ENCODE results near the gene GINS1. TPM values are rescaled to one million over a fixed set of nuclear protein-coding genes. Genes with fewer than 3 reads are reported as not detected.
A peak's percentile ranks its signal among the peaks of the same experiment; 100 is the strongest.

The GINS1 gene
- total and polyA plus RNA-seq, 2 of the 8 experiments (the other 6 are each of a cell fraction or from before 2014, with no cell fraction given): 44.7 to 68.4 TPM

DNA sequence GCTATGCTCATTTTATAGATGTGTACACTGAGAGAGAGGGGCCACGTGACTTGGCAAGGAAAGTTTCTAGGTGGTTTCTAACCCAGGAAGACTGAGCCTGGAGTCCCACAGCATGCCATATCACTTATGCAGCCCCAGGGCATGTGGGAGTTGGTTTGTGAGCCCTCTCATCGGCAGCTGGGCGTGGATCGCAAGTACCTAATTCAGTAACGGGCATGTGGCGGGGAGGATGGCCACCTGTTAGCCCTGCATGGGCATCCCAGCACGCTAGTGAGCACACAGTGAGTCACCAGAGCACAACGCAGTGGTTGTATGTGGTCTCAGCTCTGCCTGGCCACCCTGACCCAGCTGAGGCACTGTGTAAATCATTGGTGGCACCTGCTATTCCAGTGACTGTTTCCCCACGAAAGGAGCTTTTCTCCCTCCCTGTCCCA is 89.5 kb downstream of the GINS1 start:
- H2BK120ac ChIP-seq (replicated peaks; ENCODE audit: low read depth, low read length): no peak overlapping the region
- H4K8ac ChIP-seq (ENCODE audit: extremely low read depth, insufficient read depth, low read length): no peak overlapping the region
- no peak overlapping the region for H3K56ac ChIP-seq (replicated peaks; ENCODE audit: insufficient read length, low read depth, low read length)
- H3K23me2 ChIP-seq (ENCODE audit: low read depth, low read length): no peaks in the 10 kb centered on the region
- peak; percentile 55; the same call in 1 of the 2 replicates for TF ChIP-seq POLR2AphosphoS5 (IDR thresholded peaks at IDR 0.05; ENCODE audit: low read depth, low read length)
- no peak for TF ChIP-seq RAD21 (IDR thresholded peaks at IDR 0.05 in 1 of 2, conservative IDR thresholded peaks at IDR 0.05 in 1 of 2; ENCODE audit: low read depth in 2 of 2, low read length in 2 of 2)
- peaks cover 0 to 3% of the 10 kb centered on the region in 2 experiments for H4K20me1 ChIP-seq (replicated peaks in 1 of 2; ENCODE audit: control insufficient read depth in 1 of 2, insufficient read depth in 2 of 2, low read length in 2 of 2)
- H3K23ac ChIP-seq (ENCODE audit: insufficient read length): no peak overlapping the region
- no peak overlapping the region for H3K14ac ChIP-seq (ENCODE audit: insufficient read length)
- no peak overlapping the region for H3K4me3 ChIP-seq (ENCODE audit: extremely low read depth in 1 of 4, insufficient read depth in 2 of 4, low read depth in 3 of 4, low read length in 4 of 4)
- H3K4me2 ChIP-seq (ENCODE audit: insufficient read depth in 1 of 2, low read depth in 2 of 2, low read length in 2 of 2): no peak overlapping the region
- H3K79me2 ChIP-seq (ENCODE audit: control insufficient read depth in 1 of 2, insufficient read depth in 2 of 2, low read length in 2 of 2): no peaks in the 10 kb centered on the region
- H4K5ac ChIP-seq (ENCODE audit: insufficient read length, low read depth, low read length): no peak overlapping the region
- H2AFZ ChIP-seq (ENCODE audit: low read length): no peak overlapping the region
- no peak overlapping the region for H2BK15ac ChIP-seq (ENCODE audit: low read length)
- H2BK12ac ChIP-seq (ENCODE audit: low read depth, low read length): no peak overlapping the region
- H3K4me1 ChIP-seq (replicated peaks in 1 of 4; ENCODE audit: control insufficient read depth in 3 of 4, insufficient read depth in 4 of 4, low read length in 3 of 4): no peaks in the 10 kb centered on the region; a peak in 1 of 7 replicates
- H2BK20ac ChIP-seq (ENCODE audit: low read length): no peak overlapping the region
- FAIRE-seq (no peak), DNase-seq (ENCODE audit: low read depth in 1 of 2, low spot score in 2 of 2) (no peak)
- H3K27me3 ChIP-seq (replicated peaks in 1 of 4; ENCODE audit: control insufficient read depth in 3 of 4, extremely low read depth in 1 of 4, insufficient read depth in 3 of 4, low read length in 3 of 4): no peaks in the 10 kb centered on the region
- no peak overlapping the region for H2BK5ac ChIP-seq (ENCODE audit: low read depth, low read length)
- 89% methylated on average over 9 of the region's 9 CpGs; no CpG with 5 or more reads in 1 of the 2 experiments for WGBS, 2 experiments (ENCODE audit: extremely low coverage in 1 of 2, insufficient coverage in 1 of 2, insufficient read length in 1 of 2, insufficient replicate concordance in 2 of 2, low coverage in 1 of 2, low lambda C conversion rate in 2 of 2, missing lambda C conversion rate in 1 of 2)
- H3K79me1 ChIP-seq (ENCODE audit: low read depth, low read length): no peaks in the 10 kb centered on the region
- no peak overlapping the region for H3K4ac ChIP-seq (replicated peaks; ENCODE audit: insufficient read length, low read depth, low read length)
- no peaks in the 10 kb centered on the region; a peak in 2 of 8 replicates for H3K36me3 ChIP-seq (ENCODE audit: control insufficient read depth in 2 of 4, insufficient read depth in 4 of 4, low read length in 3 of 4)
- H3K27ac ChIP-seq (ENCODE audit: low read depth, low read length): no peak overlapping the region
- POLR2A ChIA-PET (ENCODE audit: partially characterized antibody): interaction anchor here (0.6 to 1.2 kb wide), 3 partner anchors 11 to 35 kb away, joined by 3 read pairs; no protein-coding TSS in a partner anchor
- CTCF ChIA-PET (ENCODE audit: partially characterized antibody): interaction anchor here (1.4 kb wide), 1 partner anchor 16 kb away, joined by 4 read pairs; no protein-coding TSS in a partner anchor
- no peak overlapping the region for H3K18ac ChIP-seq (ENCODE audit: extremely low read depth, low read length)
- no peak overlapping the region for H3K9ac ChIP-seq (replicated peaks in 1 of 4; ENCODE audit: extremely low read depth in 1 of 4, low read depth in 3 of 4, low read length in 3 of 4)
- H3K9me3 ChIP-seq (ENCODE audit: insufficient read depth in 2 of 2, low read depth in 1 of 2, low read length in 1 of 2): no peaks in the 10 kb centered on the region
- no peak overlapping the region for H2AK5ac ChIP-seq (ENCODE audit: low read depth, low read length)
- H4K91ac ChIP-seq (replicated peaks; ENCODE audit: insufficient read length, low read length): no peak overlapping the region

Data from H1 (cell line).